ENCODE data around the gene BCAS3.

BCAS3 gene

DNA sequence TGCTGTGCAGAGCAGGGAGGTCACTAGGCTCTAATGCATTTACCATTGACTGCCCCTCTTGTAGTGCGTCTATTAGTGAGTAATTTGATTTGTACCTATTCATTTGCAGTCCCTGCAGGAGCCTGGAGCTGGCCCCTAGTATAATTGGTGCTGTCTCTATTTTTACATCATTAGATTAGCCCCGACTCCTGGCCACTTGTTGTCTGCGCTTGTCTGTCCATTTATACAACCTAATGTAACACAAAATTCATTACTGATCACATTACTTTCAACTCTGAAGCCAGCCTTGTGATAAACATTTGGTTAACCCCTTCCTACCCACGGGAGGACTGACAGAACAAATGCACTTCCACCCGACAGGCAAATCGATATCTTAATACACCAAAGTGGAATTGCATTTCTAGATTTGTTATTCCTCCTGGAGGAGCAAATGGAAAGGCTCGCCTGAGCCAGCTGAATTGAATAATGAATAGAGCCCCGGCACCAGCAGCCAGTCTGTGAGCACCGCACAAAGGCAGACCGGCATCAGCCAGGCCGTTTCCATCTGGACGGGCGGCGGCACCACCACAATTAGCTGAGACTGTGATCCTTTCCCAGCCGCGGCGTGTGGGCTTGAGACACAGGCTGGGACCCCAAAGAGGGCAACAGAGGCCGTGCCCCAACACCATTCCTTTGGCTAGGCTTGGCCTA is 703.3 kb downstream of the BCAS3 start:
- Histone ChIP-seq H3K27me3 (ENCODE audit: insufficient read depth, low read depth) (no peaks in the 10 kb centered on the region), H3K79me2 (ENCODE audit: insufficient read depth, low read depth) (no peaks in the 10 kb centered on the region), H3K27ac (no peak overlapping the region), H3K4me3 (IDR thresholded peaks at IDR 0.05; ENCODE audit: insufficient read depth, low read depth, low read length) (no peak overlapping the region), H2AFZ (ENCODE audit: low read depth) (no peak overlapping the region), H3K4me2 (no peak overlapping the region), H3K4me1 (ENCODE audit: low read depth, poor library complexity, severe bottlenecking) (no peaks in the 10 kb centered on the region), H3K36me3 (ENCODE audit: insufficient read depth) (no peaks in the 10 kb centered on the region), H4K20me1 (ENCODE audit: insufficient read depth) (no peaks in the 10 kb centered on the region), H3K9ac (no peak overlapping the region)
- TF ChIP-seq, protein P1, sequence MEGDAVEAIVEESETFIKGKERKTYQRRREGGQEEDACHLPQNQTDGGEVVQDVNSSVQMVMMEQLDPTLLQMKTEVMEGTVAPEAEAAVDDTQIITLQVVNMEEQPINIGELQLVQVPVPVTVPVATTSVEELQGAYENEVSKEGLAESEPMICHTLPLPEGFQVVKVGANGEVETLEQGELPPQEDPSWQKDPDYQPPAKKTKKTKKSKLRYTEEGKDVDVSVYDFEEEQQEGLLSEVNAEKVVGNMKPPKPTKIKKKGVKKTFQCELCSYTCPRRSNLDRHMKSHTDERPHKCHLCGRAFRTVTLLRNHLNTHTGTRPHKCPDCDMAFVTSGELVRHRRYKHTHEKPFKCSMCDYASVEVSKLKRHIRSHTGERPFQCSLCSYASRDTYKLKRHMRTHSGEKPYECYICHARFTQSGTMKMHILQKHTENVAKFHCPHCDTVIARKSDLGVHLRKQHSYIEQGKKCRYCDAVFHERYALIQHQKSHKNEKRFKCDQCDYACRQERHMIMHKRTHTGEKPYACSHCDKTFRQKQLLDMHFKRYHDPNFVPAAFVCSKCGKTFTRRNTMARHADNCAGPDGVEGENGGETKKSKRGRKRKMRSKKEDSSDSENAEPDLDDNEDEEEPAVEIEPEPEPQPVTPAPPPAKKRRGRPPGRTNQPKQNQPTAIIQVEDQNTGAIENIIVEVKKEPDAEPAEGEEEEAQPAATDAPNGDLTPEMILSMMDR (conservative IDR thresholded peaks at IDR 0.05; ENCODE audit: low read depth, low read length): no peak

DNA sequence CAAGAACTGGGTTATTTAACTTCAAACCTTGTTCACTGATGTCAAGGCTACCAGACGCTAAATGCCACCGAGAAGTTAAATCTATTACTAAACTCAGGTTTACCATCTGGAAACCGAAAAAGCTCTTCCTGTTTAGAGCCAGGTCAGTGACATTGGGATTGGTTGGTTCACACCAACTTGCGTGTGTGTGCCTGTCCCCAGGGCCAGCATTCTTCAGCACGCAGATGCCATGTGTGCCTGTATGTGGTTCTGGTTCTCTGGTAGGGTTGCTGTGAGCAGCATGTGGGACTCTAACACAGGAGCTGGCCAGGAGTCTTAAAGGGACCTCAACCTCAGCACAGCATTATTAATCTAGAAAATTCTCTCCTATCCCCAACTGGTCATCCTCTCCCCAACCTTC is 703.9 kb downstream of the BCAS3 start:
- Histone ChIP-seq H3K27ac (no peak overlapping the region), H3K4me2 (no peak overlapping the region), H3K4me1 (ENCODE audit: low read depth, poor library complexity, severe bottlenecking) (no peaks in the 10 kb centered on the region), H3K79me2 (ENCODE audit: insufficient read depth, low read depth) (no peaks in the 10 kb centered on the region), H3K9ac (no peak overlapping the region), H2AFZ (ENCODE audit: low read depth) (no peak overlapping the region), H3K27me3 (ENCODE audit: insufficient read depth, low read depth) (no peaks in the 10 kb centered on the region), H3K36me3 (ENCODE audit: insufficient read depth) (no peaks in the 10 kb centered on the region), H4K20me1 (ENCODE audit: insufficient read depth) (no peaks in the 10 kb centered on the region), H3K4me3 (IDR thresholded peaks at IDR 0.05; ENCODE audit: insufficient read depth, low read depth, low read length) (no peak overlapping the region)
- TF ChIP-seq, protein P1 (conservative IDR thresholded peaks at IDR 0.05; ENCODE audit: low read depth, low read length): no peak

DNA sequence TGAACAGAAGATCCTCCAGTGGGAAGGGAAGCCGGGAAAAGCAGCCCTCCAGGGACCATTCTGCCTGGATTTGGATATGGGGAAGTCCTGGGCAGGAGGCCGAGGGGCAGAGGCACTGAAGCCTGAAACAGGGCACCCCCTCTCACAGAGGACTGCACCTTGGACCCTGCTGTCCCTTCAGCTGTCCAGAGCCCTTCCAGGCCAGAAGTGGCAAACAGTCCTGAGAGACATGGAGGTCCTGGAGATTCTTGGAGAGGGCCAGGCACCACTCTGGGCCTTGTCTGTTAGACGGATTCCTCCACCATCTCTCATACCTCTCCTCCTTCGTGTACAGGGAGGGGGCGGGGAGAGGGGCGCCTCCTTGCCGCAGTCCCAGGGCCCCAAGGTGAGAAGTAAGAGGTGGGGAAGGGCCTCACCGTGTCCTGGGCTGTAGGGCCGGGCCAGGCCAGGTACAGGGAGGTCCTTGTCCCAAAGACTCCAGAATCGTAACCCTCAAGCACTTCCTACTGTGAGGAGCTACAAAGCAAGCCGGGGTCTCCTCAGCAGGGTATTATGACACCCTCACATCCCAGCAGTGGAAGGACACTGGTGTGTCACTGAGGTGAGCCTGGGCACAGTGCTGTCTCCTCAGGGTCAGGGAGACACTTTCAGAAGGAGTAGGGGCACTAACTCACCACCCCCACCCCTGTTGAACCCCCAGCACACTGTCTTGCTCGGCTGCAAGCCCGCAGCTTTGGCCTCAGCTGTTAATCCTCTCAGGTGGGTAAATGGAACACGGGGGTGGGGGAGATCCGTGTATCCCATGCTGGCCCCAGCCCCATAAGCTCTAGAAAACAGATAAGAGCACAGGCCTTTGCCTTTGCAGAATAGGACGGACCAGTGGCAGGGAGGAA is 705.4 kb downstream of the BCAS3 start:
- no peaks in the 10 kb centered on the region for H3K36me3 ChIP-seq (ENCODE audit: insufficient read depth)
- H3K4me1 ChIP-seq (ENCODE audit: low read depth, poor library complexity, severe bottlenecking): no peaks in the 10 kb centered on the region
- H3K9ac ChIP-seq: no peak overlapping the region
- H3K27ac ChIP-seq: no peak overlapping the region
- no peak overlapping the region for H3K4me3 ChIP-seq (IDR thresholded peaks at IDR 0.05; ENCODE audit: insufficient read depth, low read depth, low read length)
- H2AFZ ChIP-seq (ENCODE audit: low read depth): no peak overlapping the region
- H4K20me1 ChIP-seq (ENCODE audit: insufficient read depth): no peaks in the 10 kb centered on the region
- no peaks in the 10 kb centered on the region for H3K27me3 ChIP-seq (ENCODE audit: insufficient read depth, low read depth)
- no peaks in the 10 kb centered on the region for H3K79me2 ChIP-seq (ENCODE audit: insufficient read depth, low read depth)
- no peak overlapping the region for H3K4me2 ChIP-seq
- TF ChIP-seq, protein P1 (conservative IDR thresholded peaks at IDR 0.05; ENCODE audit: low read depth, low read length): no peak

DNA sequence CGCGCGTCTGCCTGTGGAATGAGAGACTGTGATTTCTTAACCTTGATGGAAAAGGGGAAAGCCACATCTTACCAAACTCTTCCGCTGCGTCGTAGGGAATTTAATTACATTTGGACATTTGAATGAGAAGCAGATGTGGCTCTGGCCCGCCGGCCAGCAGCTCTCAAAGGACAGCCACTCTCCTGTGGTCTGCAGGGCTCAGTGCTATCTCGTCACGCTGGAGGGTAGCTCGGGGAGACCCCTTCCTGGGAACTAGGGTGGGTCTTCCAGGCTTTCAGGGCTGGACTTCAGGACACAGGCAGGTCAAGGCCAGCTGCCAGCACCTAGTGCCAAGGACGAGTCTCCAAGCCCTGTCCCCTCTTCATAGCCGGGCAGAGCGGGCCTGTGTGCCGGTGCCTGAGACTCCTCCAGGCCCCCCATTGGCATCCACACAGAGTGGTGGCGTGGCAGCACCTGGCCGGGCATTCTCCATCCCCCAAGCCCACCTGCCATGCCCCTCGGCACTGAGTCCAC is 706.1 kb downstream of the BCAS3 start:
- Histone ChIP-seq H2AFZ (ENCODE audit: low read depth) (no peak overlapping the region), H3K4me3 (IDR thresholded peaks at IDR 0.05; ENCODE audit: insufficient read depth, low read depth, low read length) (no peak overlapping the region), H3K36me3 (ENCODE audit: insufficient read depth) (no peaks in the 10 kb centered on the region), H3K4me1 (ENCODE audit: low read depth, poor library complexity, severe bottlenecking) (no peaks in the 10 kb centered on the region), H3K79me2 (ENCODE audit: insufficient read depth, low read depth) (no peaks in the 10 kb centered on the region), H3K27ac (no peak overlapping the region), H3K27me3 (ENCODE audit: insufficient read depth, low read depth) (no peaks in the 10 kb centered on the region), H3K4me2 (no peak overlapping the region), H4K20me1 (ENCODE audit: insufficient read depth) (no peaks in the 10 kb centered on the region), H3K9ac (no peak overlapping the region)
- TF ChIP-seq, protein P1 (conservative IDR thresholded peaks at IDR 0.05; ENCODE audit: low read depth, low read length): no peak

All from KMS-11 (cell line).